NCI-H1436 (cell line): Measurements from ENCODE around the gene OBSL1.
A peak's percentile ranks its signal among the peaks of the same experiment; 100 is the strongest.

Experiments
- DNase-seq: peaks from one replicate; lab custom pipeline; 2025; lab: John Stamatoyannopoulos, UW

OBSL1 gene

DNA sequence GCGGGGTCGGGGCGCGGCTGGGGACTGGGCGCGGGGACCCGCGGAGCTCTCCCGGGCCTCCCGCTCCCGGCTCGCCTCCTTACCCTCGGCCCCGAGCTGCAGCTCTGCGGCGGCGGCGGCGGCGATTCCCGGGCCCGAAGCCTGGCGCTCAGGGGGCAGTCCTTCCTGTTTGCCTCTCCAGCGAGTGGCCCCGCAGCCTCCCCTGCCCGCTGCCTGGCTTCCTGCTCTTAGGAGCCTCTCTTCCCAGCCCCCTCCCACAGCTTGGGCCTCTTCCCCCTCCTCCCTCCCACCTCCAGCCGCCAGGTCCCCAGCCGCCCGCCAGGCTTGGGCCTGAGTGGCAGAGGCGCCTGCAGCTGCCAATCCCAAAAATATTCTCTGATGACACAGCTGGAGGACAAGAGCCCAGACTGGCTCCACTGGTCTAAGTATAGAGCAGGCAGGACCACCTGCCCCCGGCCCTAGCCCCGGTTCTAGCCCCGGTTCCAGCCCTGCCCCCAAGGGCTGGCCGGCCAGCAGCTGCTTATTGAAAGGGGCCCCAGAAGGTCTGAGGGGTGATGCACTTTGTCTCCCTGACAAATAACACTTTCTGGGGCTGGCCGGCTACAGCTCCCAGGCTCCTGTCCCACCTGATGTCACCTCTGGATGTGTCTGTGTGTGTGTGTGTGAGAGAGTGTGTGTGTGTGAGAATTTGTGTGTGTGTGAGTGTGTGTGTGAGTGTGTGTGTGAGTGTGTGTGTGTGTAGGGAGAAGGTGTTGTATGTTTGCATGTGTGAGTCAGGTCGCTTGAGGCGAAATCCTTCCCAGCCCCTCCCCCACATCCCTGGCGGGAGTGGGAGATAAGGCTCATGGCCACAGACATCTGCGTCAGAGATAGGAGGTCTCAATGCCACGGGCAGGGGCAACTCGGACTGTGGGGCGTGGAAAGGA lies at the start of gene OBSL1:
TSS of gene OBSL1 (minus strand) at position 229 of the 926 bp plus-strand sequence. CDS start 307 bp downstream, outside the sequence.
- DNase-seq = peak; percentile 71

DNA sequence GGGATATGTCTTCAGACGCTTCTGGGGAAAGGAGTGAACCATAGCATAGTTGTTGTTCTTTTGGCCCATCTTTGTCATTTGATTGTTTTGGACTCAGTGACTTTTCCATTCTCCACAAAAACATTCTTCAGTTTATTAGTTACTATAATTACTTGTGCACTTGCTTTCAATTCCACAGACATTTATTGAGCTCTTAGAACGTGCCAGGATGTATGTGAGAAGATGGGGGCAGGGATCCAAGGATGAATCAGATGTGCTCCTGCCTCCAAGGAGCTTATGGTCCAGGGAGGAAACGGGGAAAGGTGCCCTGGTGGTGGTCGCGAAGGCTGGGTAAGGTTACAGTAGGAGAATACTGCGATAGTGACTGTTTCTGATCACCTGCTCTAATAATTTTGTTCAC lies 49.2 kb upstream of the OBSL1 start:
- DNase-seq = no peak

DNA sequence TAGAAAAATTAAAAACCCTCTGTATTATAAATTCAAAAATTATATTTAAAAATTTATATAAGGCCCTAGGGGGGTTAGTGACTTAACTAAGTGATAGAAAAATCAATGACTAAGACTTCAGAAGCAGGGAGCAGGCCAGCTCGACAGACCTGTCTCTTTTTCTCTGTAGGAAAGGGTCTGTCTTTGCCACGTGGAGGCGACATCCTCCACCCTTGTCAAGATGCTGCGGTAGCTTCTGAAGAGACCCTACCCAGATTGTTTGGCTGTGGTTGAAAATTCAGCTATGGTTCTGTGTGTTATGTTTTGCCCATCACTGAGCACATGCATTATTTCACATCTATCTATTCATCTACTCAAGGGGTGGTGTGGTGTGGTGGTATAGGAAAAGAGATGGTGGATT lies 47.9 kb upstream of the OBSL1 start:
- no peak for DNase-seq

DNA sequence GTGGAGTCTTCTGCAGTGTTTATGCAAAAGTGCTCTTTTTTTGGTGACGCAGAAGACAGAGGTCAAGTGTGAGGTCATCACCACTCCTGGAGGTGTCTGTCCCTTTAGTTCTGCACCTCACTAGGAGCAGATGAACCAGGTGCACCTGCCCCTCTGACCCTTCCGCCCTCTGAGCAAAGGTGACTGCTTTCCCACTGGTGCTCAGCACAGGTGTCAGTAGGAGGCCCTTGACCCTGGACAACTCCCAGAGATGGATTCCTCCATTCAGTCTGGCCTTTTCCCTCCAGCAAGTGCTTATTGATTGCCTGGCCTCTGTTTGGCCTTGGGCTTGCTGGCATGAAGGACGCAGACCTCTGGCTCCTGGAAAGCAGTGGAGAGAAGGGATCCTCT lies 47.4 kb upstream of the OBSL1 start:
- no peak for DNase-seq

DNA sequence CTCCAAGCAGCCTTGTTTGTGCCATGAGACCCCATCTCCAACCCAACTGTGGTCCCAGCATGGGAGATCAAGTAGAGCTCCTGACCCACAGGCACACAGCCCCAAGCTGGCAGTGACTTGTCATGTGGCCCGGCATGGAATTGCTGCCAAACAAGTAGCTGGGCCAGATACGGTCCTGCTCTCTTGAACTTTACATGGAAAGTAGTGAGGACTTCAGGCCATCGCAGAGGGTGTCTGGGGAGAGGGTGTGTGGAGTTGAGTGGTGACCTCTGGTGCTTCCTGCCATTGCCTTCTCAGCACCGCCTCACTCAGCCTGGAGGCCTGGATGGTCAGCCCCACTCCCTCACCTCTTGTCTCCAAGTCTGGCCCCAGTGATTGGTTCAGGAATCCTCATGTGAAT lies 45.2 kb upstream of the OBSL1 start:
- no peak for DNase-seq

DNA sequence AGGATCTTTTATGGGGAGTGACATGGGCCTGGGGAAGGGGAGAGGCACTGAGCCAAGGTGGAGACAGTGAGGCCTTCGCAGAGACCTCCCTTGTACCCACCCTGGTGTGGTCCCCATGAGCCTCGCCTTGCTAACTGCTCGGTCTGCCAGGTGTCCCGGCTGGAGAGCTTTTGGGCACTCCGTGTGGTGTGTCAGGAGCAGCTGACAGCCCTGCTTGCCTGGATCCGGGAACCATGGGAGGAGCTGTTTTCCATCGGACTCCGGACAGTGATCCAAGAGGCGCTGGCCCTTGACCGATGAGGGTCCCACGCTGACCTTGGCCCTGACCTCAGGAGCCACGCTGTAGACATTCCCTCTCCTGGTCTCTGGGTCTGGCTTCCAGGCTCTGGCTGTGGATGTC lies 44.6 kb upstream of the OBSL1 start:
- no peak for DNase-seq

DNA sequence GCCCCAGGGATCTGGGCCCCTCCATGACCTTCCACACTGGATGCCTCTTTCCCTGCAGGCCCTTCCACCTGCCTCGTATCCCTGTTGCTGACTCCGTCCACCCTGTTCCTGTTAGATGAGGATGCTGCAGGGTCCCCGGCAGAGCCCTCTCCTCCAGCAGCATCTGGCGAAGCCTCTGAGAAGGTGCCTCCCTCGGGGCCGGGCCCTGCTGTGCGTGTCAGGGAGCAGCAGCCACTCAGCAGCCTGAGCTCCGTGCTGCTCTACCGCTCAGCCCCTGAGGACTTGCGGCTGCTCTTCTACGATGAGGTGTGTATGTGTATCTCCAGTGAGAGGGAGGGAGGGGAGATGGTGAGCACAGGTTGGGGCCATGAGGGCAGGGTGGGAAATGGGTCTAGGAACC lies 43.7 kb upstream of the OBSL1 start:
- no peak for DNase-seq

DNA sequence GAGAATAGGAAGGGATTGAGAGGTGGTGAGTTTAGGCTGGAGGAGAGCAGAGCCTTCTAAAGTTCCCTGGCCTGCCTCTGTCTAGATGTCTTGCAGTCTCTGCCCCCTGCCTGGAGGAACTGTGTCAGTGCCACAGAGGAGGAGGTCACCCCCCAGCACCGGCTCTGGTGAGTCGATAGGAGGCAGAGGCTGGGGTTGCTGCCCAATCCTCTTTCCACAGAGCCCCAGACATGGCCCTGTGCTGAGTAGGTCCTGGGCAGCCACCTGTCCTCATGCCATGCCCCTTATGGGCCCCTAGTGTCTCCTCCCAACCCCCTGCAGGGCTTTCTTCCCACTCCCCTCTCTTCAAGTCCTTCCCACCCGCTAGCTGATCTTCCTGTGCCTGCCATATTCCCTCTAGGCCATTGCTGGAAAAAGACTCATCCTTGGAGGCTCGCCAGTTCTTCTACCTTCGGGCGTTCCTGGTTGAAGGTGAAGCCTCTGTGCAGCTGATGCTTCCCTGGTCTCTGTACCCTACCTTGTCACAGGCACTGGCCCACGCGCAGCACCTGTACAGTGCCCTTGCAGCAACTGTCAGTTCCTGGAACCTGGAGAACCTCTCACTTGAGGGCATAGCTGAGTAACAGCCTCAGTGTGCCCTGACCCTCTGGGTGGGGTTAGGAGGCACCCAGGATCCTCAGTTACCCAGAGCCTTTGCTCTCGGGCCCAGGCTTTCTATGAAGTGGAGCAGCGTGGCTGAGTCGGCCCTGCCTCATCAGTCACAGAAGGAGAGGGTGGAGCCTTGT lies 42.9 kb upstream of the OBSL1 start:
- DNase-seq = no peak

DNA sequence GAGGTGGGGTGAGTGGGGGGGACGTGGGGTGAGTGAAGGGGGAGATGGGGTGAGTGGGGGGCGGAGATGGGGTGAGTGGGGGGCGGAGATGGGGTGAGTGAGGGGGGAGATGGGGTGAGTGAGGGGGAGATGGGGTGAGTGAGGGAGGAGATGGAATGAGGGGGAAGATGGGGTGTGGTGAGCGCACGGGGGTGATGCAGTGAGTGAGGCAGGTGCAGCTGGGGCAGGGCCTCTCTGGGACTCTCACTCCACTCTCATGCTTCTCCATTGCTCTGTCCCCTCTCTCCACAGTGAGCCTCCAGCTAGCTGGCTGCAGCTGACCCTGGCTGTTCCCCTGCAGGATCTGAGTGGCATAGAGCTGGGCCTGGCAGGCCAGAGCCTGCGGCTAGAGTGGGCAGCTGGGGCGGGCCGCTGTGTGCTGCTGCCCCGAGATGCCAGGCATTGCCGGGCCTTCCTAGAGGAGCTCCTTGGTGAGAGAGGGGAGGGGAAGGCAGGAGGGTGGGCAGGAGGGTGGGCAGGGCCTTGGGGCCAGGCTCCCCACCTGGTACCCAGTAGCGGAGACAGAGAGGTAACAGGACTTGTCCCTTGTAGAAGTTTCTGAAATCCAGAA lies 42.2 kb upstream of the OBSL1 start:
- no peak for DNase-seq

DNA sequence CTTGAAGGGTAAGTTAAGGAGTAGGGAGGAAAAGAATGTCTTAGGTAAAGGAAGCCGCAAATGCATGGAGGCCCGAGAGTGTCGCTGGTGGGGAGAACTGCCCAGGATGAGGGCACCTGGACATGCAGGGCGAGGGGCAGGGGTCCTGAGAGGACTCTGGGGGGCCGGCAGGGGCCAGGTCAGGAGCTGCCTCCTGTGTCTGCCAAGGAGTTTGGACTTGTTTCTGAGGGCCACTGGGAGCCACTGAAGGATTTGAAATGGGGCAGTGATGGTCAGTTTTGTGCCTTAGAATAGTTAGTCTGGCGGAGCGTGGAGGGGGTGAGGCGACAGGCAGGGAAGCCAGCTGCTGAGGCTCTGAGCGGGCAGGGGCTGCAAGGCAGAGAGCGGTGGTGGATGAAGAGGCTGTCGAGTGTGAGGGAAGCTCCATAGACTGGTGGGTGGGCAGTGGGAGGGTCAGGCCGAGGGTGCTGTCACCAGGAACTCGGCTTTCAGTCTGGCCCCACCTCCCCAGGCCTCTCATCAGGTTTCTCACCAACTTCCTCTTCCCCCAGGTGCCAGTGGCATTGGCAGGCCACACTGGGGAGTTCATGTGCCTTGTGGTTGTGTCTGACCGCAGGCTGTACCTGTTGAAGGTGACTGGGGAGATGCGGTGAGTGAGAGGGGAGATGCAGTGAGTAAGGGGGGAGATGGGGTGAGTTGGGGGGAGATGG lies 41.4 kb upstream of the OBSL1 start:
- DNase-seq = no peak

DNA sequence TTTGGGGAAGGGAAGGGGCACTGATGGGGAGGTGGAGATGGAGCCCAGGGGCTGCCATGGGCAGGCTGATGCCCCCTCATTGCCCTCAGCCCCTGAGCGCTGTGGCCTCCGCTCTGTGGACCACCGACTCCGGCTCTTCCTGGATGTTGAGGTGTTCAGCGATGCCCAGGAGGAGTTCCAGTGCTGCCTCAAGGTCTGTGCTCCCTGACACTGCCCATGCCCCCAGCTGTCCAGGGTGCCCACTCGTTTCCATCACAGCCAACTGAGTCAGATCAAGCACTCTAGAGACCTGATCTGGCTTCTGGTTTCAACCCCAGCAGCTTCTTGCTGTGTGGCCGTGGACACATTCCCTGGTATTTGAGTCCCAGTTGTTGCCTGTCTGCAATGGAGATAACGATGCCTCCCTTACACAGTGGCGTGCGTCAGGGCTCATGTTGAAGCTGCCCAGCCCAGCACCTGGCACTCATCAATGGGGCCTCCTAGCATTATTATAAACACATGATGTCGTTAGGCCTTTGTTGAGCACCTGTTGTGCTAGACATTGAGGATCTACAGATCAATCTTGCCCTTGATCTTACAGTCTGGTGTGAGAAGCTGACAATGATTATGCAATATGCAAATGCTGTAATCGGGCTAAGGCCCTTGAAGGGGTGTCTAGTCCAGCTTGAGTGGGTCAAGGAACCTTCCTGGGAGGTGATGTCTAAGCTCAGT lies 40.7 kb upstream of the OBSL1 start:
- DNase-seq = peak; percentile 2

DNA sequence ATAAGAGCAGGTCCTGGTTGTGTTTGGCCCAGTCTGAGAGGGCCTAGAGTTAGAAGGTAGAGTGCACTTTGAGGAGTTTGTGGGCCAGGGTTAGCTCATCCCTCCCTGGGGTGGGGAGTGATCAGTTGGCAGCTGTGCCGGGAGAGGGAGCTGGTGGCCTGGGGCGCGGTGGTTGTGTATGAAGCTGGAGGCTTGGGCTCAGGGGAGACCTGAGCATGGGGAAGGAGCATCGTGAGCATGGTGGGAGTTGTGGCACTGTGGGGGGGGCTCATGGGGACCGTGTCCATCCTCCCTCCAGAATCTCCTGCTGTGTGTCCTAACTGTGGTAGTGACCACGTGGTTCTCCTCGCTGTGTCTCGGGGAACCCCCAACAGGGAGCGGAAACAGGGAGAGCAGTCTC lies 40.0 kb upstream of the OBSL1 start:
- DNase-seq = no peak

DNA sequence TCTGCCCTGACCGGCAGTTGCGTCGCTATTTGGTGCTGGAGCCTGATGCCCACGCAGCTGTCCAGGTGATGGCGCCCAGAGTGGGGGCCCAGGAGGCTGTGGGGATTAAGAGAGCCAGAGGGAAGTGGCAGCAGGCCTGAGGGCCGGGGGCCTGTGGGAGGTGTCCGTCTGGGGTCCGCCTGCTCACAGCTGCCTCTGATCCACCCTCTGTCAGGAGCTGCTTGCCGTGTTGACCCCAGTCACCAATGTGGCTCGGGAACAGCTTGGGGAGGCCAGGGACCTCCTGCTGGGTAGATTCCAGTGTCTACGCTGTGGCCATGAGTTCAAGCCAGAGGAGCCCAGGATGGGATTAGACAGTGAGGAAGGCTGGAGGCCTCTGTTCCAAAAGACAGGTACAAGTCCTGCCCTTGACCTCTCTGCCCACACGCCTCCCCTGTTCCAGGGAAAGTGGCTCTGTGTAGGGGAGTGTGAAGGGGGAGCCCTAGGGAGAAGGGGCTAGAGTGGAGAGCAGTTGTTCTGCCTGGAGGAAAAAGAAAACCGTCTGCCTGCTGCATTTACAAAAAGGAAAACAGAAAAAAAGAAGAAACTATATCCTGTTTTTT lies 37.9 kb upstream of the OBSL1 start:
- no peak for DNase-seq

DNA sequence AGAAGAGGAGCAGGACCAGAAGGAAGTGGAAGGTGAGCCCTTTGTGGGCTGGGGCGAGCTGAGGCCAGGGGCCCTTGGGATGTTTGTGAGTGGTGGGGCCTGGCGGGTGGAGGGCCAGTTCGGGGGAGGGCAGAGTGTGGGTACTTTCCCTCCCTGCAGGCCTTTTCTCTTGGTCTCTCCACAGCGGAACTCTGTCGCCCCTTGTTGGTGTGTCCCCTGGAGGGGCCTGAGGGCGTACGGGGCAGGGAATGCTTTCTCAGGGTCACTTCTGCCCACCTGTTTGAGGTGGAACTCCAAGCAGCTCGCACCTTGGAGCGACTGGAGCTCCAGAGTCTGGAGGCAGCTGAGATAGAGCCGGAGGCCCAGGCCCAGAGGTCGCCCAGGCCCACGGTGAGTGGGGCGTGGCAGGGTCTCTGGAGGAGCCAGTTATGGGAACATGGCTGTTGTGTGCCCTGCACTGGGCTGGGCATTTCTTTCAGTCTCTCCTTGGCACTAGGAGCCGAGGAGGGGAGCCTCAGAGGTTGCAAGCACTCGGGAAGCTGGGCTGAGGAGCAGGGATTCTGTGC lies 37.1 kb upstream of the OBSL1 start:
- DNase-seq = no peak

DNA sequence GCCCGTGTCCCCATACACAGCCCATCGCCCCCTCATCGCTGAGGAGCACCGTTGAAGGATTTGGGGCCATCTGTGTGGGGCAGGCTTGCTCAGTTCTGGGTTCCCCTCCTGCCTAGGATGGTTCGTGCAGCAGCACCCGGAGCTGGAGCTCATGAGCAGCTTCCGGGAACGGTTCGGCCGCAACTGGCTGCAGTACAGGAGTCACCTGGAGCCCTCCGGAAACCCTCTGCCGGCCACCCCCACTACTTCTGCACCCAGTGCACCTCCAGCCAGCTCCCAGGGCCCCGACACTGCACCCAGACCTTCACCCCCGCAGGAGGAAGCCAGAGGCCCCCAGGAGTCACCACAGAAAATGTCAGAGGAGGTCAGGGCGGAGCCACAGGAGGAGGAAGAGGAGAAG lies 36.6 kb upstream of the OBSL1 start:
- no peak for DNase-seq

DNA sequence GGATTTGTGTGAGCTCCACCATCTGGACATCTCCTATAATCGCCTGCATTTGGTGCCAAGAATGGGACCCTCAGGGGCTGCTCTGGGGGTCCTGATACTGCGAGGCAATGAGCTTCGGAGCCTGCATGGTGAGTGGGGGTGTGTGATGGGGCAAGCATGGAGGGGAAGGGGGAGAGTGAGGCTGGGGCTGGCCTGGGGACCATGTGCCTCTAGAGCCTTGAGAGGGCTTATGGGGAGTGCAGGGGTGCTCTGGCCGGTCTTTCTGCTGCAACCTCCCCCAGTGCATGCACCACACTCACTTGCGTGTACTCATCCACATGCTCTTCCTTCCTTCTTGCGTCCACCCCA lies 34.2 kb upstream of the OBSL1 start:
- DNase-seq = no peak

DNA sequence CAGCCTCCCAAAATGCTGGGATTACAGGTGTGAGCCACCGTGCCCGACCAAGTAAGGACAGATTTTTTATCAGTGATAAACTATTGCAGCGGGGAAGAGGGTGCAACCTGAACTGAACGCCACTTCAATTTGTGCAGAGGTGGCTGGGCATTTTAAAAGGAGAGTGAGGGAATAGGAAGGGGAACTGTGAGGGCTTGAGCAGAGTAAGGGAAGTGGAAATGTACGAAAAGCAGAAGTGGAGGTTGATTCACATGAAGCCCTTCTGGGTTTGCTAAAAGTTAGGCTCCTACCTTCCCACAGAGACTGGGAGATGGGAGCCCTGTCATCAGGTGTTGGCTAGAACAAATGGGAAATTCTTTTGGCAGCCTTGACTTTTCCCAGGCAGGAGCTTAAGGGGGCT lies 32.4 kb upstream of the OBSL1 start:
- no peak for DNase-seq

DNA sequence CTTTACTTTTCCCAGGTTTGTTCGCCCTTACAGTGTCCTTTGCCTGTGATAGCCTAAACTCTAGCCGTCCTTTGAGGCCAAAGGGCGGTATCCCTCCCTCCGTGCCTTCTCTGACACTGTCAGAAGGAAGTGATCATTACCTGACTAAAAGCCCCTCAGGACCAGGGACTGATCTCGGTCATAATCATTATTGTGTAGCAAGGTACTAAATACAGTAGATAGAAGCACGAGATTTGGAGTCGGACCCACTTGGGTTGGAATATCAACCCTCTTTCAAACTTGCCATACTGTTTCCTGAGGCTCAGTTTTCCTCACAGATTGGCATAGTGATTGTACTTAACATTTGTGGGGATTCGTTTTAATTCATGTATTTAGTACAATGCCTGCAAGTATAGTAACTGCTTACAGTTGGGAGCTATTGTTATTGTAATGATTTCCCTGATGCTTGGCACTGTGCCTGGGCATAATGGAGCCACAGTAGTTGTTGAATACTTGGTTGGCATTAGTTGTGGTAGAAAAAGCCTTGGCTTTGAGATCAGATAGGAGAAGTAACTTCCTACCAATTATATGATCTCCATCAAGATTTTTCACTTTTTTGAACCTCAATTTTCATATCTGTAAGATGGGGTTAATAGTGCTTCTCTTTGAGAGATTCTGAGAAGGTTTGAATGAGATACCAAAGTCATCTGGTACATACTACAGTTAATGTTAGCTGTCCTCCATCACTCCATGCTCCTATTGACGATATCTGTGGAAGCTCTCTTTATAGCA lies 27.2 kb upstream of the OBSL1 start:
- no peak for DNase-seq

DNA sequence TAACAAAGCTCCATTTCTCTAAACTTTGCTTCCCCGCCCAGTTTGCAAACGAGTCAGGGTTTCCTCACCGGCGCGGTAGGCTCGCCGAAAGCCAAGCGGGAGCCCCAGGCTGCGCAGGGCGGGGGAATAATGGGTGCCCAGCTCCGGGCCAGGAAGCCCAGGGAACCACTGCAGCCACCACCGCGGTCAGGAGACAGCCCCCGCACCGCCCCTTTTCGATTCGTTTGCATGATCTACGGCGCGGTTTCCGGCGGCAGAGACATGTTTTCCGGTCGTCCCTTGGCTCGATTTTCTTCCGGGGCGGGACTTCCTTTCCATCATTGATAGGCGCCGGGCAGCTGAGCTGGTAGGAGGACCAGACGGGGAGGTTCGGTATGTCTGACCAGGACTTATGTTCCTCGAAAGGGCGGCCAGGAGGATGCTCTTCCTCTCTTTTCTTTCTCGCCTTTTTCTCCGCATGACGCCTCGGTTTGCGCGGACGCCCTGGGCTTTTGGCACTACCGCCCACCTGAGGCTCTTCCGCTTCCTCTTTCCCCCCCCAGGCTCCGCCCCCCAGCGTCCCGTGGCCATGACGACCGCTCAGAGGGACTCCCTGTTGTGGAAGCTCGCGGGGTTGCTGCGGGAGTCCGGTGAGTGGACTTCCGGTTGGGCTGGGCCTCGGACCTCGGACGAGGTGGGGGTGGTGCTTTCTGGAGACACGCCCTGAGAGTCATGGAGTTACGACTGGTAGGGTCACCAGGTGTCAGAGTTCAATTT lies 26.4 kb upstream of the OBSL1 start, which contains the start of gene STK11IP:
TSS of gene STK11IP (plus strand) at position 306 of the 756 bp plus-strand sequence. CDS start at position 569, 263 bp downstream.
- DNase-seq = peak; percentile 85
